ENCODE results near the gene ATP13A4.

DNA sequence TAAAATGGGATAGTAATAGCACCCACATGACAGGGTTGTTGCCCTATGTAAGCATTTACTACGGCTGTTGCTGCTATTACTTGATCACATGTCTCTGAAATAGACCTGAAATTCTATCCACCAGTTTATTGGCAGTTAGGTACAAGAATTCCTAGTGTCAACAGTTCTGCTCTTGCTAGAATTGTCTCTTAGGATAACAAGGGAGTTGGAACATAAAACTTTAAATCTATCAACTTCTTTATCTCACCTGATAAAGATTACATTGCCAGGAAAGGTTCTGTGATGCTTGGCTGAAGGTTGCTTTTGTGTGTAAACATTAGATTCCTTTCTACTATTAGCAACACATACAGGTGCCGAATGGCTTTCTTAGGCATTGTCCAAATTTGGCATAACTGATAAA lies 38.7 kb downstream of the ATP13A4 start:
- TF ChIP-seq, protein P1, sequence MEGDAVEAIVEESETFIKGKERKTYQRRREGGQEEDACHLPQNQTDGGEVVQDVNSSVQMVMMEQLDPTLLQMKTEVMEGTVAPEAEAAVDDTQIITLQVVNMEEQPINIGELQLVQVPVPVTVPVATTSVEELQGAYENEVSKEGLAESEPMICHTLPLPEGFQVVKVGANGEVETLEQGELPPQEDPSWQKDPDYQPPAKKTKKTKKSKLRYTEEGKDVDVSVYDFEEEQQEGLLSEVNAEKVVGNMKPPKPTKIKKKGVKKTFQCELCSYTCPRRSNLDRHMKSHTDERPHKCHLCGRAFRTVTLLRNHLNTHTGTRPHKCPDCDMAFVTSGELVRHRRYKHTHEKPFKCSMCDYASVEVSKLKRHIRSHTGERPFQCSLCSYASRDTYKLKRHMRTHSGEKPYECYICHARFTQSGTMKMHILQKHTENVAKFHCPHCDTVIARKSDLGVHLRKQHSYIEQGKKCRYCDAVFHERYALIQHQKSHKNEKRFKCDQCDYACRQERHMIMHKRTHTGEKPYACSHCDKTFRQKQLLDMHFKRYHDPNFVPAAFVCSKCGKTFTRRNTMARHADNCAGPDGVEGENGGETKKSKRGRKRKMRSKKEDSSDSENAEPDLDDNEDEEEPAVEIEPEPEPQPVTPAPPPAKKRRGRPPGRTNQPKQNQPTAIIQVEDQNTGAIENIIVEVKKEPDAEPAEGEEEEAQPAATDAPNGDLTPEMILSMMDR (conservative IDR thresholded peaks at IDR 0.05): no peak
- TF ChIP-seq ZFX (IDR thresholded peaks at IDR 0.05): no peak
